IMR-90 (cell line): ENCODE measurements around the gene NKAIN2. TPM values are rescaled to one million over a fixed set of nuclear protein-coding genes. Genes with fewer than 3 reads are reported as not detected.

Experiments used
- ATAC-seq: fragments of 200-7000 bp; cut with Tn5 transposase; 2 replicates; pipeline ENCODE4 v1.9.1; 2020; ENCODE audit warnings: low read depth, mild to moderate bottlenecking, moderate library complexity
- BruUV-seq: library from RNA; stranded (reverse); fragments of 400-500 nt; replicated peaks from 2 replicates; lab custom pipeline; 2021; lab: Mats Ljungman, UMichigan
- CTCF ChIA-PET: fragments of 300-600 bp; formaldehyde crosslinking; extraction: SDS; loops from one replicate; lab custom pipeline; 2021; ENCODE audit warnings: antibody characterized with exemption; lab: Yijun Ruan, JAX
- POLR2A ChIA-PET: fragments of 300-600 bp; sonication (Branson Sonifier 250); formaldehyde crosslinking; loops from one replicate; lab custom pipeline; 2022; ENCODE audit warnings: antibody characterized with exemption; ENCODE audit not compliant: unreplicated experiment; lab: Charles Lee
- DNase-seq: peaks from one replicate; pipeline ENCODE4 v3.0.0; 2013
- H2AFZ ChIP-seq: replicated peaks from 2 replicates; pipeline ENCODE3; 2013; ENCODE audit warnings: low read length, mild to moderate bottlenecking; ENCODE audit not compliant: poor library complexity
- H2AK5ac ChIP-seq: 2 replicates; pipeline ENCODE4 v1.6.1; 2013; ENCODE audit warnings: low read depth, low read length, inconsistent platforms
- H2AK9ac ChIP-seq: replicated peaks from 2 replicates; pipeline ENCODE3; 2013; ENCODE audit warnings: mild to moderate bottlenecking, low read depth, low read length, moderate library complexity; ENCODE audit not compliant: poor library complexity
- H2BK120ac ChIP-seq: 2 replicates; pipeline ENCODE4 v1.6.1; 2013; ENCODE audit warnings: low read depth, low read length, inconsistent platforms
- H2BK15ac ChIP-seq: 3 replicates; pipeline ENCODE4 v1.6.1; 2013; ENCODE audit warnings: low read depth, low read length, inconsistent platforms
- H2BK20ac ChIP-seq: 2 replicates; pipeline ENCODE4 v1.6.1; 2013; ENCODE audit warnings: low read depth, mild to moderate bottlenecking, inconsistent platforms, low read length, moderate library complexity
- H2BK5ac ChIP-seq: 2 replicates; pipeline ENCODE4 v1.6.1; 2013; ENCODE audit warnings: mild to moderate bottlenecking, low read depth, low read length, inconsistent platforms; ENCODE audit not compliant: poor library complexity, severe bottlenecking
- H3K14ac ChIP-seq: replicated peaks from 2 replicates; pipeline ENCODE4 v1.6.1; 2013; ENCODE audit warnings: low read depth, low read length, inconsistent platforms
- H3K18ac ChIP-seq: 2 replicates; pipeline ENCODE4 v1.6.1; 2013; ENCODE audit warnings: low read depth, low read length, control low read depth
- H3K23ac ChIP-seq: 2 replicates; pipeline ENCODE4 v1.6.1; 2013; ENCODE audit warnings: low read depth, low read length, inconsistent platforms
- H3K27ac ChIP-seq: 2 replicates; pipeline ENCODE4 v1.5.1; 2013; ENCODE audit warnings: mild to moderate bottlenecking, control low read depth, low read length; ENCODE audit not compliant: insufficient read depth
- H3K27me3 ChIP-seq: 2 replicates; pipeline ENCODE4 v1.6.1; 2013; ENCODE audit warnings: low read length; ENCODE audit not compliant: control insufficient read depth, insufficient read depth
- H3K36me3 ChIP-seq: 2 replicates; pipeline ENCODE4 v1.6.1; 2013; ENCODE audit warnings: low read length, mixed read lengths; ENCODE audit not compliant: control insufficient read depth, insufficient read depth
- H3K4ac ChIP-seq: 2 replicates; pipeline ENCODE4 v1.6.1; 2013; ENCODE audit warnings: low read depth, low read length, inconsistent platforms
- H3K4me1 ChIP-seq: 2 replicates; pipeline ENCODE4 v1.6.1; 2013; ENCODE audit warnings: low read length, mixed read lengths; ENCODE audit not compliant: control insufficient read depth, insufficient read depth
- H3K4me2 ChIP-seq: 2 replicates; pipeline ENCODE4 v1.6.1; 2013; ENCODE audit warnings: low read depth, mild to moderate bottlenecking, control low read depth, low read length, moderate library complexity
- H3K4me3 ChIP-seq: 2 replicates; pipeline ENCODE4 v1.5.1; 2013; ENCODE audit warnings: low read depth, mild to moderate bottlenecking, control low read depth, low read length, moderate library complexity; ENCODE audit not compliant: insufficient read depth
- H3K56ac ChIP-seq: 2 replicates; pipeline ENCODE4 v1.6.1; 2013; ENCODE audit warnings: low read length, inconsistent platforms; ENCODE audit not compliant: insufficient read depth; ENCODE audit errors: extremely low read depth
- H3K79me1 ChIP-seq, 2 experiments: 2 replicates each; pipeline ENCODE4 v1.6.1; 2013; ENCODE audit warnings: low read length in 2 of 2, inconsistent platforms in 1 of 2, low read depth in 1 of 2
- H3K9ac ChIP-seq: 2 replicates; pipeline ENCODE4 v1.6.1; 2013; ENCODE audit warnings: low read depth, low read length, control low read depth
- H3K9me1 ChIP-seq: 2 replicates; pipeline ENCODE4 v1.6.1; 2013; ENCODE audit warnings: low read length, inconsistent platforms; ENCODE audit not compliant: insufficient read depth
- H3K9me3 ChIP-seq: 2 replicates; pipeline ENCODE4 v1.6.1; 2013; ENCODE audit warnings: low read length; ENCODE audit not compliant: control insufficient read depth, insufficient read depth
- H4K20me1 ChIP-seq: 2 replicates; pipeline ENCODE4 v1.6.1; 2013; ENCODE audit warnings: low read length, inconsistent platforms; ENCODE audit not compliant: insufficient read depth
- H4K5ac ChIP-seq: 2 replicates; pipeline ENCODE4 v1.6.1; 2013; ENCODE audit warnings: mild to moderate bottlenecking, low read depth, low read length, control low read depth
- H4K8ac ChIP-seq, 2 experiments: 2 replicates each; pipeline ENCODE4 v1.6.1; 2013; ENCODE audit warnings: low read depth in 2 of 2, low read length in 2 of 2, control low read depth in 1 of 2, inconsistent platforms in 1 of 2
- H4K91ac ChIP-seq: 2 replicates; pipeline ENCODE4 v1.6.1; 2013; ENCODE audit warnings: low read depth, low read length, inconsistent platforms; ENCODE audit not compliant: insufficient read depth
- NFE2L2 ChIP-seq: fragments of 150-350 bp; IDR thresholded peaks from 2 replicates; pipeline ENCODE4 v1.6.1; 2016; ENCODE audit warnings: low read depth, mild to moderate bottlenecking, low read length
- SMC3 ChIP-seq: fragments of 150-350 bp; IDR thresholded peaks from 2 replicates; pipeline ENCODE4 v1.6.1; 2016; ENCODE audit warnings: low read depth, mild to moderate bottlenecking, antibody characterized with exemption, low read length, moderate library complexity
- WGBS, 2 experiments: methylation state at CpG; one replicate each; pipeline versions ENCODE4 v1.1.5 to v1.1.7; 2013; ENCODE audit warnings: missing lambda C conversion rate in 2 of 2; ENCODE audit not compliant: insufficient read length in 1 of 2; ENCODE audit errors: extremely low coverage in 2 of 2; 5-methylcytosine and 5-hydroxymethylcytosine counted together
- dilution Hi-C: fragments of 300-500 bp; cut with HindIII; formaldehyde crosslinking; loops from one replicate; pipeline ENCODE4 v1.14.3; 2018; ENCODE audit warnings: low sequenced_read_pairs; ENCODE audit not compliant: unreplicated experiment
- in situ Hi-C: fragments of 300-500 bp; cut with MboI; formaldehyde crosslinking; loops from 3 replicates; pipeline ENCODE4 v1.14.3; 2019; ENCODE audit warnings: low sequenced_read_pairs, inconsistent platforms, mixed read lengths
- intact Hi-C: fragments of 100-400 bp; cut with micrococcal nuclease; formaldehyde crosslinking; loops from 2 replicates; pipeline ENCODE4 v1.10.0; 2022
- polyA plus RNA-seq, 3 experiments: library from polyadenylated mRNA; depleted of rRNA; stranded (reverse); fragments of >200 nt; gene quantifications; 2 replicates each; pipeline ENCODE4 v1.2.3, GENCODE V29; 2012; ENCODE audit warnings: low replicate concordance in 1 of 3
- total RNA-seq: library from RNA; depleted of rRNA; stranded (reverse); fragments of >200 nt; gene quantifications from 2 replicates; pipeline ENCODE4 v1.2.3, GENCODE V29; 2012

Gene NKAIN2
- total and polyA plus RNA-seq, 2 of the 4 experiments (the other 2 are of a cell fraction), result not detected

- H3K56ac ChIP-seq, result no peak overlapping the region
- no peak overlapping the region for H3K9ac ChIP-seq
- ChIA-PET POLR2A (no interaction called here), CTCF (no interaction called here)
- no peak overlapping the region for H2AFZ ChIP-seq
- in situ Hi-C loops (no loop called here), dilution Hi-C loops (no loop called here), intact Hi-C loops (no loop called here)
- no peak overlapping the region for H2BK5ac ChIP-seq
- WGBS, 2 experiments, result no CpG with 5 or more reads among the region's 5 CpGs
- no peak overlapping the region for H3K27ac ChIP-seq
- no peak overlapping the region for H2BK120ac ChIP-seq
- peaks cover 2% of the 10 kb centered on the region; the same call in 1 of the 2 replicates for H3K9me3 ChIP-seq
- no TSS peak for BruUV-seq
- ATAC-seq (no peak), DNase-seq (no peak)
- H3K9me1 ChIP-seq, result no peaks in the 10 kb centered on the region
- H2AK9ac ChIP-seq, result no peak overlapping the region
- no peaks in the 10 kb centered on the region for H3K36me3 ChIP-seq
- no peak for TF ChIP-seq SMC3
- TF ChIP-seq NFE2L2, result no peak
- no peak overlapping the region for H3K14ac ChIP-seq
- no peaks in the 10 kb centered on the region for H4K20me1 ChIP-seq
- no peak overlapping the region for H2BK20ac ChIP-seq
- H3K79me1 ChIP-seq, result no peaks in the 10 kb centered on the region
- no peak overlapping the region for H3K4me2 ChIP-seq
- no peak overlapping the region for H2BK15ac ChIP-seq
- no peak overlapping the region for H3K4me3 ChIP-seq
- no peaks in the 10 kb centered on the region for H3K4me1 ChIP-seq
- H4K5ac ChIP-seq, result no peak overlapping the region
- H3K4ac ChIP-seq, result no peak overlapping the region
- no peak overlapping the region for H4K8ac ChIP-seq
- H3K27me3 ChIP-seq, result no peaks in the 10 kb centered on the region
- H3K18ac ChIP-seq, result no peak overlapping the region
- H3K23ac ChIP-seq, result no peak overlapping the region
- no peak overlapping the region for H2AK5ac ChIP-seq
- no peak overlapping the region for H4K91ac ChIP-seq
Observed at GRCh38 chr6:123956492-123957139, 153.0 kb downstream of the NKAIN2 start.
